Islet precursor cell (in vitro differentiated cells): ENCODE data around the gene KCNG2.

Experiments used
- DNase-seq: peaks from one replicate; pipeline ENCODE4 v3.0.0-alpha.2; 2018

KCNG2 gene

GRCh38 chr18:79889569-79889968 lies 91.8 kb downstream of the KCNG2 start:
- no peak for DNase-seq

DNA sequence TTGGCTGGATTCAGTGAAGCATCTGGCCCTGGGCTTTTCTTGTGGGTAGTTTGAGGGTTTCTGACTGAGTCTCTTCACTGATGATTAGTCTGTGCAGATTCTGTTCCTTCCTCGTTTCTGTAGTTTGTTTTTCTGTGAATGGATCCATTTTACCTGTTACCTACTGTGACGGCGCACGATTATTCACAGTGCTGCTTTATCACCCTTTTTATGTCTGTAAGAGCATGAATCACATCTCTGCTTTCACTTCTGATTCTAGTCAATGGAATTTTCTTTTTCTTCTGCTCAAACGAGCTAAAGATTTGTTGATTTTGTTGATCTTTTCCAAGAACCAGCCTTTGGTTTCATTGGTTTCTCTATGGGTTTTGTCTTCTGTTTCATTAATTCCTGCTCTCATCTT lies 92.9 kb downstream of the KCNG2 start:
- no peak for DNase-seq

GRCh38 chr18:79896738-79897137 lies 99.0 kb downstream of the KCNG2 start:
- no peak for DNase-seq

- DNase-seq, result peak; percentile 19
Measured at GRCh38 chr18:79897940-79898625, 100.3 kb downstream of the KCNG2 start.

DNA sequence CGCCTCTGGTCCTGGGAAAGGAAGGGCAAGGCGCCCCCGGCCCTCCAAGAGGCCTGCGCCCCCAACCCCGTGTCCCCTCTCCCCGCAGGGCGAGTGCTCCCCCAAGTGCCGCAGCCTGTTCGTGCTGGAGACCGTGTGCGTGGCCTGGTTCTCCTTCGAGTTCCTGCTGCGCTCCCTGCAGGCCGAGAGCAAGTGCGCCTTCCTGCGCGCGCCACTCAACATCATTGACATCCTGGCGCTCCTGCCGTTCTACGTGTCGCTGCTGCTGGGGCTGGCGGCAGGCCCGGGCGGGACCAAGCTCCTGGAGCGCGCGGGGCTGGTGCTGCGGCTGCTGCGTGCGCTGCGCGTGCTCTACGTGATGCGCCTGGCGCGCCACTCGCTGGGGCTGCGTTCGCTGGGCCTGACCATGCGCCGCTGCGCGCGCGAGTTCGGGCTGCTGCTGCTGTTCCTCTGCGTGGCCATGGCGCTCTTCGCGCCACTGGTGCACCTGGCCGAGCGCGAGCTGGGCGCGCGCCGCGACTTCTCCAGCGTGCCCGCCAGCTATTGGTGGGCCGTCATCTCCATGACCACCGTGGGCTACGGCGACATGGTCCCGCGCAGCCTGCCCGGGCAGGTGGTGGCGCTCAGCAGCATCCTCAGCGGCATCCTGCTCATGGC lies 101.3 kb downstream of the KCNG2 start:
- DNase-seq, result peak; percentile 44

- peak; percentile 34 for DNase-seq
Measured at GRCh38 chr18:79899609-79900445, 102.1 kb downstream of the KCNG2 start.

- DNase-seq, result peak; percentile 37
Measured at GRCh38 chr18:79900610-79901570, 103.2 kb downstream of the KCNG2 start.

DNA sequence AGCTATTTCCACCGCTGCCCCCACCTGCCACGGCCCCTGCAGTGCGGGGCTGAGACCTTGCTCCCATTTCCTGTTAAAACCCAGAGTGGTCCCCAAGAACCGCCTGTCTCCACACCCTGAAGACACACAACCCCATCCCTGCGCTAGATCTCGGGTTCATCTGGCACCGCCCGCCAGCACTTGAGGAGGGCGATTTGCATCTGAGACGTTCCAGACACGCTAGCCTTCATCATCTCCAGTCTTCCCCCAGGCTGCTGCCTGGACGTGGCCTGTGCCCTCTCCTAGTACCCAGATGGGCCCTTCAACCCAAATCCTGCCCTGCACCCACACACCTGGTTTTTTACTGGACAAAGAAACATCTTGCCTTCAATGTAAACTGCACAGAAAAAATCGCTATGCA lies 103.9 kb downstream of the KCNG2 start:
- peak; percentile 31 for DNase-seq

DNA sequence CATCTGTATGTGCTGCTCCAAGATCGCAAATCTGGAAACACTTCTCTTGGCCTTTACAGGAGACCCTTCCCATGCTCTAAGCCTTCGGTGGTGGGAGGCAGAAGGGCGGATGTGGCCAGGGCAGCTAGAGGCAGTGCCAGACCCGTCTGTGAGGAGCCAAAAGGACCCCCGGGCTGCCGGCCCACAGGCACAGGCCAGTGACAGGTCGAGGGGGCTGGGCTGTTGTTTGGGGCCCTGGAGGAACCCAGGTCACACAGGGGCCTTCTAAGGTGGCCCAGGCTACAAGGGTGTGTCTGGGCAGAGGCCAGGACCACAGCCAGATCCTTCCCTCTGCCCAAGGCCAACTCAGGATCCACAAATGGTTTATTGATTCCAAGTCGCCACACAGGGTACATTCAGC lies 104.3 kb downstream of the KCNG2 start:
- DNase-seq, result peak; percentile 34

- DNase-seq, result peak; percentile 52
Measured at GRCh38 chr18:79902640-79903039, 104.9 kb downstream of the KCNG2 start.

DNA sequence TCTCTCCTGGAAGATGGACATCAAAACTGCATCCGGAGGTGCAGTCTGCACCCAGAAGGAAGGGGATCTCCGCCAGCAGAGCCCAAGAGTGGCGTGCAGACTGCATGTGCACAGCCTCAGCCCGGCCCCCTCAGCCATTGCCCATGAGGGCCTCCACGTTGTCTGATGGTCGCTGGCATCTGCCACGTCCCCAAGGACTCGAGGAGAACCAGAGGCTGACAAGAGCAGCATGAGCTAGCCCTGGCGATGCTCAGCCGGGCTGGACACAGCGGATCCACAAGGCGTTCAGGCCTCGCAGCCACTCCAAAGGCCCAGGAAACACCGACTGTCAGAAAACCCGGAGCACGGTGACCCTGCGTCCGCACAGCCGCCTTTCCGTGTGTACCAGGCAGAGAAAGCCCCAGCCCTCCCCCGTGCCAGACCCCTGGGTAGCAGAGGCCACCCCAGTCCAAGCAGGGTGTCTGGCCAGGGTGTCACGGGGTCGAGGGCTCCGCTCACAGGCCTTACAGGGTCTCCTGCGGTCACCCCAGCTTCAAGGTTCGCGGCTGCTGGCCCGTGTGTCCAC lies 105.4 kb downstream of the KCNG2 start:
- no peak for DNase-seq

DNA sequence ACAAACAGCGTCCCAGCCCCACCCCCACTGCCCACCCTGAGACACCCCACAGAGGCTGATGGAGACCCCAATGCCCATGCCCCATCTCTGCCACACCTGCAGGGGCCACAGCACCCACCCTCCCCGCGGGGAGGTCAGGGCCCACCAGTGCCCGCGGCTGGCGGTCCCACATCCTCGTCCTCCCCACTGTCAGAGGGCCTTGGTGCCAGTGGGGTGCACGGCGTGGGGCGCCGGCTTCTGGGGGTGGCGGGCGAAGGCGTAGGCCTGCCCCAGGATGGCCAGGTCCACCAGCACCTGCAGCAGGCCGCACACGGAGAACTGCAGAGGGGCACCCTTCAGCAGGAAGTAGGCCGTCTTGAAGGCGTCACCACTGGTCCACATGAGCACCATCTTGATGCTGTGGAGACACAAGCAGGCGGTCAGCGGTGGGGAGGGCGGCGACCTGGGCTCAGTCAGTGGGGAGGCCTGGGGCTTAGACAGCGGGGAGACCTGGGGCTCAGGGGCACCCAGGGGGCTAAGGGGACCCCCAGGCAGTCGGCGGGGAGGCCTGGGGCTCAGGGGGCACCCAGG lies 106.1 kb downstream of the KCNG2 start:
- DNase-seq, result peak; percentile 40

GRCh38 chr18:79904357-79905147 lies 106.8 kb downstream of the KCNG2 start:
- DNase-seq, result peak; percentile 45

GRCh38 chr18:79905389-79905911 lies 107.7 kb downstream of the KCNG2 start:
- DNase-seq, result peak; percentile 49

GRCh38 chr18:79905993-79906392 lies 108.3 kb downstream of the KCNG2 start:
- DNase-seq, result no peak

GRCh38 chr18:79906706-79907105 lies 109.0 kb downstream of the KCNG2 start:
- peak; percentile 4 for DNase-seq

DNA sequence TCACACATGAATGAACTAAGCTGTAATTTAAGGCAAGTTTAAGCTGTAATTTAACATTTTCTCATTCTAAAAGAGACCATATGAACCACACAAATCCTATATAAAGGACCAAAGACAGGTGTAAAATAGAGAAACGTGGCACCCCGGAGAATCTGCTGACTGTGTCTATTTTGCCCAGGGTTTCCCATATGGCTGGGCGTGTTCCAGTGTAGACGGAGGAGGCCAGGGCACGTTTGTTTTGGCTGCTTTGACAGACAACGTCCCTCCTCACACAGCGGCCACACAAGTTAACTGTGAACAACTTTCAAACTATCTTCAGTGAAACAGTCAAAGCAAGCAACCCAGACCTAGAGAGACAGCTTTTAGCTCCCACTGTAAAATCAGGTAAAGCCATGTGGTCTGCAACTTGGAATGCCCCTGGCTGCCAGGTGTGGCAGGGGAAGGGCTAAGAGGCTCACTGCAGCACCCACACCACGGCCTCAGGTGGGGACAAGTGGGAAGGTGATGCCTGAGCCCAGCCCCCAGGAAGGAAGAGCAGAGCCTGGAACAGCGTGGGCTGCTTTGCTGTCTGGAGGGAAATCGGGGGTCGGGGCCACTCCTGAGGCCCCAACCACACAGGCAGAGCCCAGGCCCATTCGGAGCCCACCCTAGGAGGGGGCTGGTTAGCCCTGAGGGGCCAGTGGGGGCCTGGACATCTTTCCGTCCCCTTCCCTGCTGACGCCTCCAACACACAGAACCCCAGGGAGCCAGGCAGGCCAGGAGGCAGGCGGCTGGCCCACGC lies 113.0 kb downstream of the KCNG2 start:
- DNase-seq, result peak; percentile 23

DNA sequence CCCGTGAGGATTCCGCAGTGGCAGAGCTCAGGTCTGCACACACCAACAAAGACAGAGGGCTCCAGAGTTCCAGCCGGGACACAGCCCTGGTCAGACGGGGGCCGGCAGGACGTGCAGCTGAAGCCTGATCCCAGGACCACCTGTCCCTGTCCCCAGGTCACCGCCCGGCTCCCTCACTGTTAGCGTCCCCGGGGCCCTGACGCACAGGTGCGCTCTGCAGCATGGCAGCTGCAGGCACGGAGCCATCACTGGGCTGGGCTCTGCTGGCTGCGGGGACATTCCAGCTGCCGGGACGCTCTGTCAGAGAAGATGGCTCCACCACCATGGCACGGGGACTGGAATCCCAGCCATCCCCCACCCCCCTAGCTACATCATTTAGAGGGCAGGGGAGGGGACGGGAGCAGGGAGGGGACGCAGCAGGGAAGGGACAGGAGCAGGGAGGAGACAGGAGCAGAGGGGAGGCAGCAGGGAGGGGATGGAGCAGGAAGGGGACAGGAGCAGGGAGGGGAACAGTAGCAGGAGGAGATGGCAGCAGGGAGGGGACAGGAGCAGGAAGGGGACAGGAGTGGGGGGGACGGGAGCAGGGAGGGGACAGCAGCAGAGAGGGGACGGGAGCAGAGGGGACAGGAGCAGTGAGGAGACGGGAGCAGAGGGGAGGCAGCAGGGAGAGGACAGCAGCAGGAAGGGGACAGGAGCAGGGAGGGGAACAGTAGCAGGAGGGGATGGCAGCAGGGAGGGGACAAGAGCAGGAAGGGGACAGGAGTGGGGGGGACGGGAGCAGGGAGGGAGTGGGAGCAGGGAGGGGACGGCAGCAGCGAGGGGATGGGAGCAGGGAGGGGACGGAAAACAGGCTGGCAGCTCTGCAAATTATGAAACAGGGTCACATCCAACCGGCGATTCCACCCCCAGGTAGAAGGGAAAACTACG lies 113.9 kb downstream of the KCNG2 start:
- DNase-seq, result peak; percentile 58
